ENCODE measurements around the gene PRR15. TPM values are rescaled to one million over a fixed set of nuclear protein-coding genes. Genes with fewer than 3 reads are reported as not detected.

Gene PRR15
- total RNA-seq, 1 experiment from 2014 or later = 1.2 TPM

DNA sequence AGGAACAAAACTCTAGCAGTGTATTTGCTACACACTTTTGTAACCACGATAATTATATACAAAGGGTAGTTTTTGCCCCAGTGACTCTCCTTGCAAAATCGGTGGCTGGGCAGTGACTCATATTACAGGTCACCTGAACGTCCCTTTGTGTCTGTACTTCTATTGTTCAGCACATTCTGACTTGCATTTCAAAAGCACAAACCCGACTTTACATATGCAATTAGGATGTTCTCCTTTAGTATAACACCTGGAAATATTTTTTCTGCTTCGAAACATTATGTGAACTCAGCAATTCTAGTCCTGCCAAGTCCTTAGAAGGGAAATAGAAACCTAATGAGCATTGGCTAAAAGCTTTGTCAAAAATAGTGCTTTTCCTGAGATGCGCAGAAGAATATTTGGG lies 6.0 kb downstream of the PRR15 start:
- peak; percentile 66 for DNase-seq (ENCODE audit: low spot score)

GRCh38 chr7:29572558-29572957 lies 8.9 kb downstream of the PRR15 start:
- no peak for DNase-seq (ENCODE audit: low spot score)

DNA sequence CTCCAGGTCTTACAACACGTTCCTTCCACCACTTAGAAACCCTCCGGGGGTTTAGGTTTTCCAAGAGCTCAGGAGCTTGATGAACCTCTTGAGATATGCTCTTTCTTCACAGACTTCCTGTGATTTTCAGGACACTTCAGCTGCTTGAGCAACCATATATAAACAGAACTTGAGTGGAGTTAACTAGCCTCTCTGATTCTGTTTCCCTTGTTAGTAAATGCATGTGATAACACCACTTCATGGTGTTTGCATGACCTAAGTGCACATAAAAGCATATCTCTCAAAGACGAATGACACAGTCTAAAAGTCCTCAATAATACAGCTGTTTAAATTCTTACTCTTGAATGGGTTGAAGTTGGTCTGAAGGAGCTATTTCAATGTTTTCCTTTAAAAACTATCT lies 9.9 kb downstream of the PRR15 start:
- DNase-seq (ENCODE audit: low spot score) = no peak

- no peak for DNase-seq (ENCODE audit: low spot score)
Measured at GRCh38 chr7:29574659-29575058, 11.0 kb downstream of the PRR15 start.

- DNase-seq (ENCODE audit: low spot score) = no peak
Measured at GRCh38 chr7:29587195-29587808, 23.7 kb downstream of the PRR15 start.

DNA sequence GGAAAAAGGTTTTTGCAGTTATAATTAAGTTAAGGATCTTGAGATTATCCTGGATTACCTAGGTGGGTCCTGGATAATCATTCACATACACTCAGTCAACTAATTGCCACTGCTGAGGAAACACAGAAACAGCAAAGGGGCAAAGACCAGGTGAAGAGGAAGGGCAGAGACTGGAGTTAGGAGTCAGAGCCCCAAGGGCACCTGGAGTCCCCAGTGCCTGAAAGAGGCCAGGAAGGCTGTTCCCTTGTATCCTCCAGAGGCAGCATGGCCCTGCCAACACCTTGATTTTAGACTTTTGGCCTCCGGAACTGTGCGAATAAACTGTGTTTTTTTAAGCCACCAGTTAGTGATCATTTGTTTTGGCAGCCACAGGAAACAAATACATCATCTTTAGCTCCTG lies 24.6 kb downstream of the PRR15 start:
- no peak for DNase-seq (ENCODE audit: low spot score)

DNA sequence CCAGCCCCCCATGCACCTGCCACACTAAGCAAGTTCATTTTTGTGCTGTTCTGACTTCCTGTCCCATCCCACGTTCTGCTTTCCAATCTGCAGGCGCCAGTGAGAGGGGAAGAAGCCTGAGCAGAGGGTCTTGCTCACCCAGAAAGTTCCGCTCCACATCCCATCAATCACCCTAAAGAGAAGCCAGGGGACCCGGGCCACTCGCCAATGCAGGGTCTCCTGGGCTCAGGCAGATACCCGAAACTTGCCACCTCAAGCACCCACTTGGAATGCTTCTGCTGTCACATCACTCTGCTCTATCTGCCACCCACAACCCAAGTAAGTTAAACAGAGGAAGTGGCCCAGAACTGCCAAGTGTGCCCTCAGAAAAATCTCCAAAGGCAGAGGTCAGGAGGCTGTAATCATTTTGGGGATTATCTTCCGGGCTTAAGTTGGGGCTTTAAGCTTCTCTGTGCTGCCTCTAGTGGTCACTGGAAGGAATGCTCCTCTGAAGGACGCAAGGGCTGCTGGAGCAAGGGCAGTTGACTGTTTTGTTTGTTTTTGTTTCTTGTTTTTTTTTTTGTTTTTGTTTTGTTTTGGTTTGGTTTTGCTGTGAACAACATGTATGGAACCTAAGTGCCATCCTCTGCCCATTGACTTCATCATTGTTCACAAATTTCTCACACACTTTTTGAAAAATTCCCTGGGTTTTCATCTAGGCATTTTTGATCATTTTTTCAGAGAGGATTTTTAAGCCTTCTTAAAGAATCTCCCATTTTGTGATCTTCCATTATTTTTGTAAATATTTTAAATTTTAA lies 25.5 kb downstream of the PRR15 start:
- peak; percentile 77 for DNase-seq (ENCODE audit: low spot score)

DNA sequence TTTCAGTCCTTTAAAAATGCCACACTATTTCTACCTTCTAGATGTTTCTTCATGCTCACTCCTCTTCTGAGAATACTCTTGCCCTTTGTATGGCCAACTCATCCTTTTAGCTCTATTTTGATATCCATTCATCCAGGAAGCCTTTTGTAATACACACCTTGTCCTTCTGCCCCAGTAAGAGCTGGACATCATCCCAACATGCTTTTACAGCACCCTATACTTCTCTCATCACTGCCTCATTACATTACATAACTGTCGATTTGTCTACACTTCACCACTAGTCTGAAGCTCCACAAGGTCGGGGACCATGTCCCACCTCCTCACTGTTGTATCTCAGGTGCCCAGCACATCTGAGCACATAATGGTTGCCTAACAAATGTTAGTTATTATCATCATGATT lies 29.2 kb downstream of the PRR15 start:
- no peak for DNase-seq (ENCODE audit: low spot score)

DNA sequence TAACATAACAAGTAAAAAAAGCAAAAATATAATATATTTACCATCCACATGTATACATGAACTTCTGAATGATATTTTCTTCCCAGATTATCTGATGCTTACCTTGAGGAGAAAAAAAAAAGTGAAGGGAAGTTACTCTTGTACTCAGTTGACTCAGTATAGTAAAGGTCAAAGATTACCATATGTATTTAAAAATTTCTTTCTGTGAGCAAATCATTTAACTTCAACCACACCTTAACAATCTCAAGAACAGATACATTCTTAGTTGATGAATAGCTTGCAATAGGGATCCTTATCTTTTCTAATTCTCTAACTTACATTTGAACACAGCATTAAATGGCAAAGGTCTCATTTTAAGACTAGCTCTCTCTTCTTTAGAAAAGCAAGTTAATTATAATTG lies 29.8 kb downstream of the PRR15 start:
- no peak for DNase-seq (ENCODE audit: low spot score)

- no peak for DNase-seq (ENCODE audit: low spot score)
Measured at GRCh38 chr7:29596593-29597178, 33.1 kb downstream of the PRR15 start.

DNA sequence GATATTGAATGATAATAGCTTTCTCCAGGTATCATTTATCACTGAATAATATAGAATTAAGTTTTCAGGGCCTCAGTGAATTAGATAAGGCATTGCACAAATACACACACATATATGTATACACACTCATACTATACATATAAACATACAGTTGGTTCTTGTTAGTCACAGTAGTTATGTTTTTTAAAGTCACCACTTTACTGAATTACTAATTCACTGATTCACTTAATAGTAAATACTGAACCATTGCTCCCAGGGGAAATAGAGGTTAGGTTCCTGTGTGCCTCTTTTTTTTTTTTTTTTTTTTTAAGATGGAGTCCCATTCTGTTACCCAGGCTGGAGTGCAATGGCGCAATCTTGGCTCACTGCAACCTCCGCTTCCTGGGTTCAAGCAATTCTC lies 33.6 kb downstream of the PRR15 start:
- no peak for DNase-seq (ENCODE audit: low spot score)

DNA sequence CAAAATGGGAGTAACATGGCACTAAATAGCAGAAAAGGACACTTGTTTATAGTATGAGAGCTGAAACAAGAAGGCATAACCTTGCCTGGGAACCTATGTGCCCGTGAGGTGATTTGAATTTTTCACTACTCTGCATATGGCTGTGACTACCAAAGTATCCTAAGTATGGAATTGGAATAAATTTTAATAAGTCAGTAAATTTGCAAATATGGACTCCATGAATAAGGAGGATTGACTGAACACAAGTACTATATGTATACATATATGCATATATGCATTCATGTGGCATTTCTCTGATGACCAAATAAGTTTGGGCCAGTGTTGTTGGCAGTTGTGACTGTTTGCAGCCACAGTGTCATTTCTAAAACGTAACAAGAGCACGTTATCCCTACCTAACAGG lies 34.5 kb downstream of the PRR15 start:
- DNase-seq (ENCODE audit: low spot score) = no peak

- DNase-seq (ENCODE audit: low spot score) = no peak
Measured at GRCh38 chr7:29598613-29599012, 35.0 kb downstream of the PRR15 start.

DNA sequence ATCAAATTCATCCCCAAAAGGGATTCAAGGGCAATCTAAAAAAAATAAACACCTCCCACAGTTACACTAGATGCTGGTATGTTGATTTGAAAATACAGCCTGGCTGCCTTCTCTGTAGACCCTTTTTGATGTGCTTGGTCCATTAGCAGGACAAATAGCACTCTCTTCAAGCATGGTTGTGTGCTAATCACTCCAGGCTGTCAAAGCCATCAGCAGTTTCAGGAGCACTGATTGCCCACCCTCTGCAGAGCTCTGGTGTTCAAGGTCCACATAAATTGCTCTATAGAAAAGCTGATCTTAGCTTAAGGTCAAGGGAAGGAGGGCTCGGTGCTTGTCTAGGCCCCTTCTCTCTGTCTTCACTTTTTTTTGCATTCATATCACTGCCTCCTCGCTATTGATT lies 35.4 kb downstream of the PRR15 start:
- DNase-seq (ENCODE audit: low spot score) = no peak

DNA sequence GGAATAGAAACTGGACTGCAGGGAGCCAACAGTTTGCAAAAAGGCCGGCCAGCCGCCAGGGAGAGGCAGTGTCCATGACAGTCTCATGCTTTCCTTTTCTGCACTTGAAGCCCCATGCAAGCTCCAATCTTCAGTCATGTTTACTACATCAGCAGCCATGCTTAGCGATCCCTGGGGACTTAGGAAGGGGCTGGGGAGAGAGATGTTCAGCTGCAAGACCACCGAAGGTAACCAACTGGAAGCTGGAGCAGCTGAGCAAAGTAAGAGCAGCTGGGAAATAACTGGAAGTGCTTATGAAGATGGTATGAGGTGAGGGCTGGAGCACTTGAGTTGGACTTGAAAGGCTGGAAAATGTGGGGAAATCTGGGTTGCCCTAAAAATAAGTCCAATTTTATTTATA lies 37.0 kb downstream of the PRR15 start:
- DNase-seq (ENCODE audit: low spot score) = no peak

GRCh38 chr7:29604052-29604451 lies 40.4 kb downstream of the PRR15 start:
- no peak for DNase-seq (ENCODE audit: low spot score)

- no peak for DNase-seq (ENCODE audit: low spot score)
Measured at GRCh38 chr7:29604702-29605101, 41.1 kb downstream of the PRR15 start.

- no peak for DNase-seq (ENCODE audit: low spot score)
Measured at GRCh38 chr7:29605671-29606070, 42.0 kb downstream of the PRR15 start.

- peak; percentile 51 for DNase-seq (ENCODE audit: low spot score)
Measured at GRCh38 chr7:29606287-29606721, 42.7 kb downstream of the PRR15 start.

DNA sequence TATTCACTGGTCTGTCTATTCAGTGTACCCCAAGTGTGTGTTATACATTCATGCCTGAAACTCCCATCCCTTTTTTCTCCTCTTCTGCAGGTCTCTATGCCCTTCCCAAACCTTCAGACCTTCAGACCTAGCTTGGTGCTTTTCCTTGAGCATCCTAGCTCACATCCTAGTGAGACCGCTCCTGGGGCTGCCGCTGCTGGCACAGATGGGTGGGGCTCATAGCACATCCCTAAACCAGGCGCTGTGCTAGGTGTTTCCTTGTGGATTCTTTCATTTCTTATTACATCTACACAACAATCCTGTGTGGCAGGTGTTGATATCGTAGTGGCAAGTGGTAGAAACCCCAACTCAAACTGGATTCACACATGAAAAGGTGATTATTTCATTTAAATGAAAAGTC lies 43.2 kb downstream of the PRR15 start:
- no peak for DNase-seq (ENCODE audit: low spot score)

GRCh38 chr7:29607259-29607658 lies 43.6 kb downstream of the PRR15 start:
- no peak for DNase-seq (ENCODE audit: low spot score)

DNA sequence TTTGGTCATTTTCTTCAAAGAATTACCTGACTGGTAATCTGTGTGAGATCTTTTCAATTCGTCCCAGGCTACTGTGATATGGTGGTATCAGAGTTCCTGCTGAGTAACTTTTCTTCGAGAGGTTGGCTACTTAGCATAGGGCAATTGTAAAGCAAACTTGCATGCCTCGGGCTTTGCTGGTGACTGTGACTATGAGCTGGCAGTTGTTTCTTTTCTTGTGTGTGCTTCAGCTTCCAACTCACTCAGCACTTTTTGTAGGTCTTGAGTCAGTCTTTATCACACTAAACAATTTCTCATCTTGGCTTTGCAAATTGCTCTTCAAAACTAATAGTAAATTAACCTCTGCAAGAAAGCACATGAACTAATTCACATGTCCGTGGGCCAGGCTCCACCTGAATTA lies 44.3 kb downstream of the PRR15 start:
- peak; percentile 46 for DNase-seq (ENCODE audit: low spot score)

All from H4 (cell line).